Testis (tissue), 2 donors: ENCODE data around the gene JAM2.

Experiments used
- POLR2A ChIP-seq: fragments of 450-650 bp; IDR thresholded peaks from one replicate; pipeline ENCODE4 v1.6.1; 2017; ENCODE audit warnings: antibody characterized with exemption, mild to moderate bottlenecking, moderate library complexity
- TF ChIP-seq, protein P1 (sequence below), 3 experiments: fragments of 450-650 bp in 2 of 3; fragments of 200-600 bp in 1 of 3; sonication (generic) in 1 of 3; IDR thresholded peaks; one replicate each; pipeline ENCODE4 v1.5.1; 2016 to 2019; ENCODE audit warnings: antibody characterized with exemption in 3 of 3, mild to moderate bottlenecking in 2 of 3, moderate library complexity in 1 of 3

DNA sequence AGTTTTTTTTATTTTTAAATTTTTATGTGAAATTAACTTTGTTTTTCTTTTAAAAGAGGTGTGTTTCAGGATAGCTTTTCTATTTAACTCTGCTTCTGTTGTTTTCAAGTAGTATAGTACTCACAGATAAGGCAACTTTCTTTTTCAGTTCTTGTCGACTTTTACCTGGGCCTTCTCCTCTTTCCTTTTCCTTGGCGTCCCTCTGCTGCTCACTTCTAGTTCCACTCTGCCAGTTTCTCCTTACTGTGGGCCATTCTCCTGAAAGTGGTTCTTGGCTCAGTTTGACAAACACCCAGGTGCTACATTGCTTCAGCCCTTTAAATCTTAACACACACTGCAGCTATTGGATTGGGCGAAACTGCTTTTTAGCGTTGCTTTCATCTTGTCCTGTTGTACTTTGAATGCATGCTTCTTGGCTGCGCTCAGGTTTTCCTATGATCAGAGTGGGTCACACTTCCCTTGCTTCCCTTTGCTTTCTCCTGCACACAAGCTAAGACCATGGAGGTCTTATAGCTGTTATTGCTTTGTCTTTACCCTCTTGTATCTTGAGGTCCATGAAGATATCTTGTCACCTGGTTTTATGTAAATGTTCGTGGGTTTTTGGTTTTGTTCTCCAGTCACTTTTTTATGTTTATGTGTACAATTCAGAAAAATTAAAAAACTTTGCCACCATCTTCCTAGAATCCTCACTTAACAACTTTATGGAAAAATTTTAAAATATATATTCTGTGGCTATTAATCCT, 117.3 kb downstream of the JAM2 start:
- TF ChIP-seq, protein P1, sequence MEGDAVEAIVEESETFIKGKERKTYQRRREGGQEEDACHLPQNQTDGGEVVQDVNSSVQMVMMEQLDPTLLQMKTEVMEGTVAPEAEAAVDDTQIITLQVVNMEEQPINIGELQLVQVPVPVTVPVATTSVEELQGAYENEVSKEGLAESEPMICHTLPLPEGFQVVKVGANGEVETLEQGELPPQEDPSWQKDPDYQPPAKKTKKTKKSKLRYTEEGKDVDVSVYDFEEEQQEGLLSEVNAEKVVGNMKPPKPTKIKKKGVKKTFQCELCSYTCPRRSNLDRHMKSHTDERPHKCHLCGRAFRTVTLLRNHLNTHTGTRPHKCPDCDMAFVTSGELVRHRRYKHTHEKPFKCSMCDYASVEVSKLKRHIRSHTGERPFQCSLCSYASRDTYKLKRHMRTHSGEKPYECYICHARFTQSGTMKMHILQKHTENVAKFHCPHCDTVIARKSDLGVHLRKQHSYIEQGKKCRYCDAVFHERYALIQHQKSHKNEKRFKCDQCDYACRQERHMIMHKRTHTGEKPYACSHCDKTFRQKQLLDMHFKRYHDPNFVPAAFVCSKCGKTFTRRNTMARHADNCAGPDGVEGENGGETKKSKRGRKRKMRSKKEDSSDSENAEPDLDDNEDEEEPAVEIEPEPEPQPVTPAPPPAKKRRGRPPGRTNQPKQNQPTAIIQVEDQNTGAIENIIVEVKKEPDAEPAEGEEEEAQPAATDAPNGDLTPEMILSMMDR (IDR thresholded peaks at IDR 0.05), result no peak
- no peak for TF ChIP-seq POLR2A
